K562 (cell line): Measurements from ENCODE around the gene PDE6G.

Experiments used
- CTCF ChIP-seq, 3 experiments: IDR thresholded peaks in 2 of 3; conservative IDR thresholded peaks in 1 of 3; 2 replicates each; pipeline ENCODE4 v1.5.1; 2011 to 2012; ENCODE audit warnings: low read length in 3 of 3, mild to moderate bottlenecking in 3 of 3, control low read depth in 2 of 3, improper control_type of control experiment in 1 of 3, inconsistent platforms in 1 of 3, low read depth in 1 of 3, mixed read lengths in 1 of 3, moderate library complexity in 1 of 3; ENCODE audit not compliant: insufficient read depth in 2 of 3
- ERF ChIP-seq: fragments of 450-650 bp; formaldehyde crosslinking; IDR thresholded peaks from 2 replicates; pipeline ENCODE4 v1.4.0; 2020; ENCODE audit warnings: mild to moderate bottlenecking, mixed read lengths
- NCOA2 ChIP-seq, 2 experiments: fragments of 450-650 bp; IDR thresholded peaks; 2 replicates each; pipeline ENCODE4 v1.6.1; 2018; ENCODE audit warnings: mild to moderate bottlenecking in 2 of 2, moderate library complexity in 1 of 2; ENCODE audit not compliant: partially characterized antibody in 2 of 2
- NCOR1 ChIP-seq: fragments of 450-650 bp; IDR thresholded peaks from 2 replicates; pipeline ENCODE4 v1.6.1; 2016; ENCODE audit warnings: mild to moderate bottlenecking, moderate library complexity
- NR2C2 ChIP-seq, 2 experiments: fragments of 200-800 bp in 1 of 2; sonication (Bioruptor generic) in 1 of 2; sonication (generic) in 1 of 2; formaldehyde crosslinking in 1 of 2; IDR thresholded peaks; 2 replicates each; pipeline versions ENCODE4 v1.6.1 to v1.8.0; 2016 to 2022; ENCODE audit warnings: mild to moderate bottlenecking in 1 of 2, missing compliant biosample characterization in 1 of 2, missing genetic modification characterization in 1 of 2, missing genetic modification reagents in 1 of 2
- PCBP1 ChIP-seq: fragments of 200-400 bp; formaldehyde crosslinking; IDR thresholded peaks from 2 replicates; pipeline ENCODE4 v1.6.1; 2018; ENCODE audit warnings: mild to moderate bottlenecking, low read depth, low read length; ENCODE audit not compliant: poor library complexity, severe bottlenecking
- RBFOX2 ChIP-seq: fragments of 200-400 bp; formaldehyde crosslinking; IDR thresholded peaks from 2 replicates; pipeline ENCODE4 v1.6.1; 2017; ENCODE audit warnings: low read depth, mild to moderate bottlenecking, low read length, moderate library complexity
- SREBF2 ChIP-seq: sonication (generic); formaldehyde crosslinking; IDR thresholded peaks from 2 replicates; pipeline ENCODE4 v1.4.0; 2020; ENCODE audit warnings: mild to moderate bottlenecking, missing genetic modification reagents
- XRCC5 ChIP-seq: fragments of 200-400 bp; formaldehyde crosslinking; IDR thresholded peaks from 2 replicates; pipeline ENCODE4 v1.6.1; 2017; ENCODE audit warnings: low read depth, mild to moderate bottlenecking, low read length
- TF ChIP-seq, protein P1 (sequence below): sonication (generic); formaldehyde crosslinking; IDR thresholded peaks from 2 replicates; pipeline ENCODE4 v1.8.0; 2022; ENCODE audit warnings: missing genetic modification reagents, mild to moderate bottlenecking, borderline replicate concordance

DNA sequence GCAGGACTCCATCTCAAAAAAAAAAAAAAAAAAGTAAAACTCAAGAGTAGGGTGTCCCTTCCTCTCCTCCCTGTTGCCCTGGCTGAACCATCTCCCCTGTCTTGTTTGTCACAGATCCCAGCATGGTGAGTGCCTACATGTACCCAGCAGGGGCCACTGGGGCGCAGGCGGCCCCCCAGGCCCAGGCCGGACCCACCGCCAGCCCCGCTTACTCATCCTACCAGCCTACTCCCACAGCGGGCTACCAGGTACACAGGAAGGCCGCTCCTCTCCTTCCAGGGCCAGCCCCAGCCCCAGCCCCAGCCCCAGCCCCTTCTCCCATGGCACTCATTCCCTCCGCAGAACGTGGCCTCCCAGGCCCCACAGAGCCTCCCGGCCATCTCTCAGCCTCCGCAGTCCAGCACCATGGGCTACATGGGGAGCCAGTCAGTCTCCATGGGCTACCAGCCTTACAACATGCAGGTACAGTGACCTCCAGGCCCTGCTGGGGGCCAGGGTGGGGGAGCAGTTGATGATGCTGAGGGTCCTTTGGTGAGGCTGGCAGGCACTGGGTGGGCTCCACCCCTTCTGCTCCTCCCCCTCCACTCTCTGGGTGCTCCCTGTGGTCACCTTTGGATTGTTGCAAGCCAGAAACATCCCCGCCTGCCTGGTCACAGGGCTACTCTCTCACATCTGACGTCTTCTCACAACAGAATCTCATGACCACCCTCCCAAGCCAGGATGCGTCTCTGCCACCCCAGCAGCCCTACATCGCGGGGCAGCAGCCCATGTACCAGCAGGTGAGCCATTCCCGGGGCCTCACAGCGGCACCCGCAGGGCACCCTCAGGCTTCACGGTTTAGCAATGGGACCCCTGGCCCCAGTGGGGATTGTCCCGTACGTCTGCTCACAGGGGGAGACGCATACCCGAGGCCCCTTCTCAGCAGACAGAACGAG lies 44.3 kb upstream of the PDE6G start:
- TF ChIP-seq SREBF2 (no peak), NCOA2 (IDR thresholded peaks at IDR 0.05; ENCODE audit: partially characterized antibody in 2 of 2) (no peak), CTCF (IDR thresholded peaks at IDR 0.05 in 2 of 3, conservative IDR thresholded peaks at IDR 0.05 in 1 of 3; ENCODE audit: insufficient read depth in 2 of 3, low read depth in 1 of 3, low read length in 3 of 3) (no peak), ERF (no peak), PCBP1 (no peak), NR2C2 (CRISPR knock-in tag; IDR thresholded peaks at IDR 0.05) (no peak), NR2C2 (tag; IDR thresholded peaks at IDR 0.05) (no peak), XRCC5 (no peak), NCOR1 (no peak), RBFOX2 (peak; percentile 63)
- TF ChIP-seq, protein P1, sequence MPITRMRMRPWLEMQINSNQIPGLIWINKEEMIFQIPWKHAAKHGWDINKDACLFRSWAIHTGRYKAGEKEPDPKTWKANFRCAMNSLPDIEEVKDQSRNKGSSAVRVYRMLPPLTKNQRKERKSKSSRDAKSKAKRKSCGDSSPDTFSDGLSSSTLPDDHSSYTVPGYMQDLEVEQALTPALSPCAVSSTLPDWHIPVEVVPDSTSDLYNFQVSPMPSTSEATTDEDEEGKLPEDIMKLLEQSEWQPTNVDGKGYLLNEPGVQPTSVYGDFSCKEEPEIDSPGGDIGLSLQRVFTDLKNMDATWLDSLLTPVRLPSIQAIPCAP (CRISPR knock-in tag), result no peak
